Measurements from ENCODE around the gene NTRK2. TPM values are rescaled to one million over a fixed set of nuclear protein-coding genes. Genes with fewer than 3 reads are reported as not detected.

Gene NTRK2
- total RNA-seq, 1 experiment from 2014 or later: 0.06 TPM

DNA sequence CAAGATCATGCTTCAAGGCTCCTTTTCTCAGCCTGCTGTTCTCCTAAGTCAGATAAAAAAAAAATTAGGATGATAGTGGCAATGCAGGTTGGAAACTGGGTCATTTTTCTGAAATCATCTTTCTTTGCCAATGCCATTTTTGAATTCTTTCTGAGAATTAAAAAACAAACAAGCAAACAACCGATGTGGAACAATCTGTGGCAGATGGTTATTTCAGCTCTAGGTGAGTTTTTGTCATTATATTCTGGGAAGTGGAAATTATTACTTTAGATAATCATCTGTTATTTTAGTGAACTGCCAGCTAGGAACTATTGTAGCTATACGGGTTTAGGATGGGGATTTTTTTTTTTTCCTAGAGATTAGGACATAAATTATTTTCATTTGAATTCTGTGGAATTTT is 129.7 kb downstream of the NTRK2 start:
- Histone ChIP-seq H3K36me3 (ENCODE audit: insufficient read depth, low read length, poor library complexity, severe bottlenecking) (no peaks in the 10 kb centered on the region), H3K4me1 (ENCODE audit: insufficient read depth, low read length, poor library complexity, severe bottlenecking) (no peaks in the 10 kb centered on the region), H3K27ac (ENCODE audit: low read depth, low read length, poor library complexity, severe bottlenecking) (no peak overlapping the region), H3K9me3 (ENCODE audit: low read depth, low read length, poor library complexity, severe bottlenecking) (no peaks in the 10 kb centered on the region), H3K27me3 (replicated peaks; ENCODE audit: insufficient read depth, low read depth, low read length, poor library complexity) (peaks cover 7% of the 10 kb centered on the region), H3K4me3 (ENCODE audit: low read depth, low read length, poor library complexity, severe bottlenecking) (no peak overlapping the region)
- CTCF ChIA-PET: no interaction called here
- POLR2A ChIA-PET (ENCODE audit: low non-redundant PET): no interaction called here
- no peak for DNase-seq (ENCODE audit: low spot score)
- BruUV-seq (replicated peaks): no TSS peak
- TF ChIP-seq, protein P1, sequence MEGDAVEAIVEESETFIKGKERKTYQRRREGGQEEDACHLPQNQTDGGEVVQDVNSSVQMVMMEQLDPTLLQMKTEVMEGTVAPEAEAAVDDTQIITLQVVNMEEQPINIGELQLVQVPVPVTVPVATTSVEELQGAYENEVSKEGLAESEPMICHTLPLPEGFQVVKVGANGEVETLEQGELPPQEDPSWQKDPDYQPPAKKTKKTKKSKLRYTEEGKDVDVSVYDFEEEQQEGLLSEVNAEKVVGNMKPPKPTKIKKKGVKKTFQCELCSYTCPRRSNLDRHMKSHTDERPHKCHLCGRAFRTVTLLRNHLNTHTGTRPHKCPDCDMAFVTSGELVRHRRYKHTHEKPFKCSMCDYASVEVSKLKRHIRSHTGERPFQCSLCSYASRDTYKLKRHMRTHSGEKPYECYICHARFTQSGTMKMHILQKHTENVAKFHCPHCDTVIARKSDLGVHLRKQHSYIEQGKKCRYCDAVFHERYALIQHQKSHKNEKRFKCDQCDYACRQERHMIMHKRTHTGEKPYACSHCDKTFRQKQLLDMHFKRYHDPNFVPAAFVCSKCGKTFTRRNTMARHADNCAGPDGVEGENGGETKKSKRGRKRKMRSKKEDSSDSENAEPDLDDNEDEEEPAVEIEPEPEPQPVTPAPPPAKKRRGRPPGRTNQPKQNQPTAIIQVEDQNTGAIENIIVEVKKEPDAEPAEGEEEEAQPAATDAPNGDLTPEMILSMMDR (conservative IDR thresholded peaks at IDR 0.05; ENCODE audit: low read depth, low read length): no peak
- no peak for TF ChIP-seq EZH2 (IDR thresholded peaks at IDR 0.05; ENCODE audit: borderline replicate concordance, low read depth, low read length, poor library complexity, severe bottlenecking)
- intact Hi-C loops (cut with micrococcal nuclease; ENCODE audit: unreplicated experiment): no loop called here

DNA sequence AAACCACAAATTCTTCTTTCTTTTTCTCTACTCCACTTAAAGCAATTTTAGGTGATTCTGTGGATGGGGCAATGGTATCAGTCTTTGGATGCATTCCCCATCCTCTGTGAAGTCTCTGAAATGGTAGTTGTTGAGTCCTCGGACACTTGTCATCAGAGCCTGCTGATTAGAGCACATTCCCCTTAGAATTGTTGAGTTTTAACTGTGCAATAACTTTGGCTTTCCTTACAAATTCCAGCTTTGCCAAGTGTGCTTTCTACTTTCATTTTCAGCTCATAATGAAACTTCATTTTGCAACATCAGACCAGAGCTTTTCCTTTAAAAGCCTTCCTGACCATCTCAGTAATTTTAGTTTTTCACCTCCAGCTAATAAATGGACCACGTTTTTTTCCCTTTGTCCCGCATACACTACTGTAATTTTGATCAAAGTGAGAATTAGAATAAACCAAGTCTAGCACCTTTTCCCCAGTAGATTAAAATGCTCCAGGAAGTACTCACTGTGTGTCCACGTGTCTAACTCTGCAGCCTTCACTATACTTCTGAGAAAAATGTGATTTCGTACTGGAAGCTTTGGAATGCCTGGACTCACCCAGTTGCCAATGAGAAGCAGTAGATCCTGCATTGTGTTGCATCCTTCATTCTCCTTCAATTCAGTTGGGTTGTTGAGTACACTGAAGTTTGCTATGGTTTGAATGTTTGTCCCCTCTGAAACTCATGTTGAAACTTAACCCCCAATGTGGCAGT is 135.6 kb downstream of the NTRK2 start:
- CTCF ChIA-PET: no interaction called here
- TF ChIP-seq, protein P1 (conservative IDR thresholded peaks at IDR 0.05; ENCODE audit: low read depth, low read length): no peak
- TF ChIP-seq EZH2 (IDR thresholded peaks at IDR 0.05; ENCODE audit: borderline replicate concordance, low read depth, low read length, poor library complexity, severe bottlenecking): no peak
- Histone ChIP-seq H3K27ac (ENCODE audit: low read depth, low read length, poor library complexity, severe bottlenecking) (no peak overlapping the region), H3K4me1 (ENCODE audit: insufficient read depth, low read length, poor library complexity, severe bottlenecking) (no peaks in the 10 kb centered on the region), H3K27me3 (replicated peaks; ENCODE audit: insufficient read depth, low read depth, low read length, poor library complexity) (peaks cover 7% of the 10 kb centered on the region), H3K9me3 (ENCODE audit: low read depth, low read length, poor library complexity, severe bottlenecking) (no peaks in the 10 kb centered on the region), H3K36me3 (ENCODE audit: insufficient read depth, low read length, poor library complexity, severe bottlenecking) (no peaks in the 10 kb centered on the region), H3K4me3 (ENCODE audit: low read depth, low read length, poor library complexity, severe bottlenecking) (no peak overlapping the region)
- POLR2A ChIA-PET (ENCODE audit: low non-redundant PET): no interaction called here
- intact Hi-C loops (cut with micrococcal nuclease; ENCODE audit: unreplicated experiment): no loop called here
- no TSS peak for BruUV-seq (replicated peaks)
- no peak for DNase-seq (ENCODE audit: low spot score)

GRCh38 chr9:84807431-84807830 is 137.9 kb downstream of the NTRK2 start:
- Histone ChIP-seq H3K27me3 (replicated peaks; ENCODE audit: insufficient read depth, low read depth, low read length, poor library complexity) (no peaks in the 10 kb centered on the region), H3K4me3 (ENCODE audit: low read depth, low read length, poor library complexity, severe bottlenecking) (no peak overlapping the region), H3K36me3 (ENCODE audit: insufficient read depth, low read length, poor library complexity, severe bottlenecking) (no peaks in the 10 kb centered on the region), H3K9me3 (ENCODE audit: low read depth, low read length, poor library complexity, severe bottlenecking) (no peaks in the 10 kb centered on the region), H3K27ac (ENCODE audit: low read depth, low read length, poor library complexity, severe bottlenecking) (no peak overlapping the region), H3K4me1 (ENCODE audit: insufficient read depth, low read length, poor library complexity, severe bottlenecking) (no peaks in the 10 kb centered on the region)
- intact Hi-C loops (cut with micrococcal nuclease; ENCODE audit: unreplicated experiment): no loop called here
- CTCF ChIA-PET: no interaction called here
- POLR2A ChIA-PET (ENCODE audit: low non-redundant PET): no interaction called here
- no TSS peak for BruUV-seq (replicated peaks)
- no peak for DNase-seq (ENCODE audit: low spot score)
- TF ChIP-seq EZH2 (IDR thresholded peaks at IDR 0.05; ENCODE audit: borderline replicate concordance, low read depth, low read length, poor library complexity, severe bottlenecking): no peak
- TF ChIP-seq, protein P1 (conservative IDR thresholded peaks at IDR 0.05; ENCODE audit: low read depth, low read length): no peak

Measured in A673 (cell line).